Stimulated activated naive CD4-positive, alpha-beta T cell (primary cell): ENCODE results near the gene SSC4D.
"Not testable (repeated sequence)": the region's sequence is repeated elsewhere in the genome, so short reads cannot be mapped to it uniquely, and the experiment has no call there.

Experiments used
- DNase-seq, 6 experiments: peaks; one replicate each; lab custom pipeline; 2025; lab: John Stamatoyannopoulos, UW

SSC4D gene

GRCh38 chr7:76409537-76409936 lies at the start of gene SSC4D:
SSC4D (minus strand) TSS chr7:76409697; CDS start chr7:76404439, 5,258 bp downstream.
- DNase-seq, result no peak

DNA sequence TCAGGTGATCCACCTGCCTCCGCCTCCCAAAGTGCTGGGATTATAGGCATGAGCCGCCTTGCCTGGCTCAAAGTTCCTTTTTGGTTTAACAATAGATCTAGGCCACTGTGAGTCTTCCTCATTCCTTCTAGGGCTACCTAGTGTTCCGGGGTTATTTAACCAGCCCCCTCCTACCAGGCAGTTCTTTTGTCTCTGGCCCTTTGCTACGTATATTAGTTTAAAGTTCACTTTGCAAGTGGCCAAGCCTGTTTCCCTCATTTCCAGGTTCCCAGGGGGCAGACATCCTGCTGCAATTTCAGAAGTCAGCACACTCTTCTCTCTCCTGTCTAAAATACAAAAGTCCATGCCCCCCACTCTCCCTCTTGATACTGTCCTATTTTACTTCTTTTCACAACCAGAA lies 49.0 kb upstream of the SSC4D start:
- not testable (repeated sequence) for DNase-seq

GRCh38 chr7:76457017-76457416 lies 47.5 kb upstream of the SSC4D start:
- DNase-seq, result not testable (repeated sequence)

DNA sequence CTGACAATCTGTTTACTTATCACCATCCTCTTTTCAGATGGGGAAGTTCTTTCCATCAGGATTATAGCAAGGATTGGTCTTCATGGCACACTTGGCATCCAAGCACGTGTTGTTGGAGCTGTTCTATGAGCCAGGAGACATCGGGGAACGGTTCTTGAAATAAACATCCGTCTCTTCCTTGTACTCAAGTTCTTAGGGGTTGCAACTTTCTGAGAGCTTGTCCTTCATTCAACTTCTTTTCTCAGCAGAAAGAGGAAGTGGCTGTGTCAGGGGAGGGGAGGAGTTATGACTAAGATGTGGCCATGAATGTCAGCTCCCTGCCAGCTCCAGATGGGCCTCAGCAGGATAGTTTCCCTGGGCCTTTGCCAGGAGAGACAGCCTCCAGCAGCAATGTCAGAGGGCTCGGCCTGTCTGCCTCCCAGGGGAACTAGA lies 36.1 kb upstream of the SSC4D start:
- peak in 3 of 6 experiments; percentile 2 to 33 (median 15) for DNase-seq

- DNase-seq, result peak in 3 of 6 experiments; percentile 13 to 55 (median 55)
Observed at GRCh38 chr7:76443846-76444245, 34.3 kb upstream of the SSC4D start.

GRCh38 chr7:76442664-76443446 lies 33.4 kb upstream of the SSC4D start:
- DNase-seq, result not testable (repeated sequence)

DNA sequence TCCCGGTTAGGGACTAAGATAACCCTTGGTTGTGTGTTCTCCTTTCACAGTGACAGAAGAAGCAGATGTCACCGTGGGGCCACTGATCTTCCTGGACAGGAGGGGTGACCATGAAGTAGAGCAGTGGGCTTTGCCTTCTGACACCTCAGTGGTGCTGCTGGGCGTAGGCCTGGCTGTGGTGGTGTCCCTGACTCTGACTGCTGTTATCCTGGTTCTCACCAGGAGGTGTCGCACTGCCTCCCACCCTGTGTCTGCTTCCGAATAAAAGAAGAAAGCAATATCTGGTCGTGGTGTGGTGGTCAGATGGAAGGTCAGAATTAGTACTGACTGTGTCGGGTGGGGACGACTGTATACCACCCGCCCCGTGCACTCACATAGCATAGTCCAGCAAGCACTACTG lies 32.3 kb upstream of the SSC4D start:
- not testable (repeated sequence) for DNase-seq

GRCh38 chr7:76440404-76440803 lies 30.9 kb upstream of the SSC4D start:
- not testable (repeated sequence) for DNase-seq

DNA sequence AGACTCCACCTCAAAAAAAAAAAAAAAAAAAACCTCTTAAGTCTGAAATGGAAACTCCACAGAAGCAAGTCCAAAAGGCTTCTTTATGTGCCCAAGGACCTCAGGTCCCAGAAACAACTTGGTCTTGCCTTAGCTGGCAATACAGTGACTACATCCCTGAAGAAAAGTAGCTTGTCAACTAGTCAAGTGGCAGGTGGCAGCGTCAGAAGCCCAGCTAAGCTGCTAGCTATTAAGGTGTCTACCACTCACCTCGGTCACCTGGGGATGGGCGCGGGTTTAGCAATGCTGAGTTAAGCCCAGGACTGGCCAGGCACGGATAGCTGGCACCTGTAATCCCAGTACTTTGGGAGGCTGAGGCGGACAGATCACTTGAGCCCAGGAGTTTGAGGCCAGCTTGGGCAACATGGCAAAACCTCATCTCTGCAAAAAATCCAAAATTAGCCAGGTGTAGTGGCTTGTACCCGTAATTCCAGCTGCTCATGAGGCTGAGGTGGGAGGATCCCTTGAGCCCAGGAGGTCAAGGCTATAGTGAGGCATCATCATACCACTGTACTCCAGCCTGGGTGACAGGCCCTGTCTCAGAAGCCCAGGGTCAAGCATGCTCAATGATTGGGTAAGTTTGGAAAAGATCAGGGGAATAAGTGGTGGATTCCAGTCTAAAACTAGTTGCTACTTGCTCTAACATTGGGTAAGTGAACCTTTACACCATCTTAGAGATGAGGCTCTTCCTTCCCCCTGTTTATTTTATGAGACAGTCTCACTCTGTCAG lies 29.8 kb upstream of the SSC4D start:
- DNase-seq, result not testable (repeated sequence)

GRCh38 chr7:76437873-76438272 lies 28.4 kb upstream of the SSC4D start:
- peak; percentile 3 to 62 (median 22) for DNase-seq

DNA sequence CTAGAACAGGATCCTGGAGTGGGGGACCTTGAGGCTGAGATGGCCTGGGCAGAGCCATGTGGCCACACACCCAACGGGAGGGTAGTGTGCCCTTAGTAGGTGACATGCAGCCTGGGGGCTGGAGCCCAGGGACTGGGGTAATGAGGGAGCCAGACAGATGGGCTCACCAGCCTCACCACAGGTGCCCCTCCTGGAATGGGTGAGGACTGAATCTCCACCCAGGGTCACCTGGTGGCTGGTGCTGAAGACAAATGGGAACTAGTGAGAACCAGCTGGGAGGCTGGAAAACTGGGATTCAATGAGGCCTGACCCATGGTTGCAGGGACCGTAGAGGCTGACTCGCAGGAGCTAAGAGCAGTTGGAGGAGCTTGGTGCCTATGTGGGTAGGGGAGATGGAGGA lies 21.3 kb upstream of the SSC4D start:
- no peak for DNase-seq

DNA sequence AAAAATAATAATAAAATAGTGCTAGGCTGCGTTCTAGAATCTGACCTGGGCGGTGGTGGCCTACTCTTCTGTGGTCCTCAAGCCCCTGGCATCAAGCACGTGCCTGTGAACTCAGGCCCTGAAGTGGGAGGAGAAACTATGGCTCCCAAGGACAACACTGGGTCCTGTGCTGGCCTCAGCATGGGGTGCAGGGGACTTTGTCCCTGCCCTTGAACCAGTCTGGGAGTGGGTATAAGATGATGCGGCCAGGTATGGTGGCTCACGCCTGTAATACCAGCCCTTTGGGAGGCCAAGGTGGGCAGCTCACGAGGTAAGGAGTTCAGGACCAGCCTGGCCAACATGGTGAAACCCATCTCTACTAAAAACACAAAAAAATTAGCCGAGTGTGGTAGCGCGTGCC lies 20.7 kb upstream of the SSC4D start:
- no peak for DNase-seq

DNA sequence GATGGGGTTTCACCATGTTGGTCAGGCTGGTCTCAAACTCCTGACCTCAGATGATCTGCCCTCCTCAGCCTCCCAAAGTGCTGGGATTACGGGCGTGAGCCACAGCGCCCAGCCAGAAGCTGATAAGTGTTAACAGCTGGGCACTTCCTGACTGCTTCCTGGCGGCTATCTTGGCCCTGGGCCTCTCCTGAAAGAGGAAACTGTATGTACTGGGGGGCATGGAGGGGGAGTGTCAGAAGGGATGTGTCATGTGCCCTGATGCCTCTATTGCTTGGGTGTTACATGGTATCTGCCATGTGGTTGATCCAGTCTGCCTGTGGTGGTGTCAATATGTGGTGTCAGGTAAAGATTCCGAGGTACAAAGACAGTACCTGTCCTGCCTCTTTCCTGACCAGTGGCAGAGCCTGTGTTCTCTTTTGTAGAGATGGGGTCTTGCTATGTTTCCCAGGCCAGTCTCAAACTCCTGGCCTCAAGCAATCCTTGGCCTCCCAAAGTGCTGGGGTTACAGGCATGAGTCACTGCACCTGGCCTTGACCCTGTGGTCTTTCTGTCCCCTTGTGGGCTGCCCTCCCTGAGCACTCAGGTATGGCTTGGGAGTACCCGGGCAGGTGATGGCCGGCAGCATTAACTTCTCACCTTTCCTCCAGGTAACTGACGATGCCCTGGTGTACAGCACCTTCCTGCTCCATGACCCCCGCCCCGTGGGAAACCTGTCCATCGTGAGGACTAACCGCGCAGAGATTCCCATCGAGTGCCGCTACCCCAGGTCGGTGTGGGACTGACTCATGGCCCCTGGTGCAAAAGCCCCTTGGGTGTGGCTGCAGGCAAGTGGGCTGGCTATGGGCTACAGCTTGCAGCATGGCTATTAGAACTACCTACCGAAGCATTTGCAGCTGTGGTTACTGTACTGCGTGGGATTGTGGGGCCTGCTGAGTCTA lies 19.6 kb upstream of the SSC4D start:
- no peak for DNase-seq

DNA sequence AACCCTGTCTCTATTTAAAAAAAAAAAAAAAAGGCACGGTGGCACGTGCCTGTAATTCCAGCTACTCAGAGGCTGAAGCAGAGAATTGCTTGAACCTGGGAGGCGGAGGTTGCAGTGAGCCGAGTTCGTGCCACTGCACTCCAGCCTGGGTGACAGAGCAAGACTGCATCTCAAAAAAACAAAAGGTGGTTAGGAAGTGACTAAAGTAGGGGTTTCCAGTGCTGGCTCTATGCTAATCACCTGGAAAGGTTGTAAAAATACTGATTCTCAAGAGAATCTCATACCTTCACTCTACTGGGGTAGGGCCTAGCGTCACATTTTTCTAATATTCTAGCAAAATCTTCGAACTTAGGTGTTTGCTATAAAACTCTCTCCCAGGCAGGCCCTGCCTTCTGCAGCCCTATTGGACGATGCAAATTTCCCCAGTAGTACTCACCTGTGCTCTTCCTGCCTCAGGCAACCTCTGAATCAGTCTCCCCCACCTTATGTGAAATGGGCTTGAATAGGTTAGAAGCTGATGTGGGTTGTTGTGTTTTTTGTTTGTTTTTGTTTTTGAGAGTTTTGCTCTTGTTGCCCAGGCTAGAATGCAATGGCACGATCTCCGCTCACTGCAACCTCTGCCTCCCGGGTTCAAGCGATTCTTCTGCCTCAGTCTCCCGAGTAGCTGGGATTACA lies 18.8 kb upstream of the SSC4D start:
- DNase-seq, result no peak

GRCh38 chr7:76427635-76428034 lies 18.1 kb upstream of the SSC4D start:
- no peak for DNase-seq

DNA sequence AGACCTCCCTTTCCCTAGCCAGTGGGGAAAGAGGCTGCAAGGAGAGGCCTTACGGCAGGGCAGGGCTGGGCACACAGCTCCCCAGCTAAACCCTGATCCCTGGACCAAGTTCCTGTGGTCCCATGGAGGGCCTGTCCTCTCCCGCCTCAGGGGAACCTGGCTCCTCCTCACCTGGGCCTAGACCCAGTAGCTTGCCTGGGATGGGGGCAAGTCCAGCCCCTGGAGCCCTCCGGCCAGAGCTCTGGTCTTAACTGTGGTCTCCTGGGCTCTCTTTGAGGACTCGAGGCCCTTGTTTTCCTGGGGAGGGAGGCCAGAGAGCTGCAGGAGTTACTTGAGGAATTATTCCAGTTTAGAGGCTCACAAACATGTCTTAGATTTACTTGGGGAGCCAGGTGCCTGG lies 16.7 kb upstream of the SSC4D start:
- no peak for DNase-seq

GRCh38 chr7:76425558-76425957 lies 16.1 kb upstream of the SSC4D start:
- not testable (repeated sequence) for DNase-seq

DNA sequence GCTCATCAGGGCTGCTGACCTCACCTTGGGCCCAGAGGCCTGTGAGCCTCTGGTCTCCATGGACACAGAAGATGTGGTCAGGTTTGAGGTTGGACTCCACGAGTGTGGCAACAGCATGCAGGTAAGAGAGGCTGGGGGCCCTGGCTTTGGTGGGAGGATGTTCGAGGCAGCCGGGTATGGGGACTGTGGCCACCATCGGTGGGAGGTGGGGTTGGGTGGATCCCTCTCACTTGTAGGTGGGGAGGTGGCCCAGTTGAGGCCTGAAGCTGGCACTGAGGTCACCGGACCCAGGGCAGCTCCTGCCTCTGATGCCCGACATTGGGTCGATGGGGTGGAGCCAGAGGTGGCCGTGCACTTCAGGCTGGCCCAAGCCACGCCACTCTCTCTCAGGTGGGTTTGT lies 15.7 kb upstream of the SSC4D start:
- DNase-seq, result no peak

DNA sequence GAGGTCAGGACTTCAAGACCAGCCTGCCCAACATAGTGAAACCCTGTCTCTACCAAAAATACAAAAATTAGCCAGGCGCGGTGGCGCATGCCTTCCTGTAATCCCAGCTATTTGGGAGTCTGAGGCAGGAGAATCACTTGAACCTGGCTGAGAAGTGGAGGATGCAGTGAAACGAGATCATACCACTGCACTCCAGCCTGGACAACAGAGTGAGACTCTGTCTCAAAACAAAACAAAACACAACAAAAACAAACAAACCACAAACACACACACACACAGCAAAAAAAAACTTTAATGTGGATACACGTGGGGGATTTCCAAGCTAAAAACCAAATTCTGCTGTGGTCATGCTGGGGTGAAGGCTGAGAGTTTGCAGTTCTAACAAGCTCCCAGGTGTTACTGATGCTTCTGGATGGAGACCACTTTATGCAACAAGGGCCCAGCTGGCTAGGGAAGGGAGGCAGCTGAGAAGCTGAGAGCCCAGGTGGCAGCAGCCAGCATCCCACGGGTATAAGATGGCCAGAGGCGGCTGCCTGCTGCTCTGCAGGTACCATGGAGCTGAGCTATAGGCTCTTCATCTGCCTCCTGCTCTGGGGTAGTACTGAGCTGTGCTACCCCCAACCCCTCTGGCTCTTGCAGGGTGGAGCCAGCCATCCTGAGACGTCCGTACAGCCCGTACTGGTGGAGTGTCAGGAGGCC lies 15.1 kb upstream of the SSC4D start, which contains the start of gene ZP3:
TSS of gene ZP3 (plus strand) at position 538 of the 699 bp plus-strand sequence. CDS start at position 553, 15 bp downstream.
- no peak for DNase-seq

- DNase-seq, result no peak
Observed at GRCh38 chr7:76423666-76424412, 14.3 kb upstream of the SSC4D start.
